HL-60 (cell line): ENCODE results near the gene SLC46A1.

Experiments used
- CTCF ChIP-seq: IDR thresholded peaks from one replicate; pipeline ENCODE4 v1.5.1; 2011; ENCODE audit warnings: low read length, control low read depth, inconsistent platforms; ENCODE audit not compliant: insufficient read depth
- GABPA ChIP-seq: IDR thresholded peaks from 2 replicates; pipeline ENCODE4 v1.6.1; 2012; ENCODE audit warnings: low read depth
- POLR2AphosphoS5 ChIP-seq: IDR thresholded peaks from 2 replicates; pipeline ENCODE4 v1.6.1; 2012; ENCODE audit warnings: low read depth
- REST ChIP-seq: IDR thresholded peaks from 2 replicates; pipeline ENCODE4 v1.6.1; 2012; ENCODE audit warnings: low read depth; ENCODE audit not compliant: insufficient replicate concordance
- SPI1 ChIP-seq: IDR thresholded peaks from 2 replicates; pipeline ENCODE4 v1.6.1; 2012; ENCODE audit warnings: low read depth, mild to moderate bottlenecking, borderline replicate concordance

- TF ChIP-seq CTCF (no peak), GABPA (no peak), POLR2AphosphoS5 (no peak; the same call in 1 of the 2 replicates), REST (no peak), SPI1 (no peak)
Measured at GRCh38 chr17:28347261-28347891, 58.6 kb downstream of the SLC46A1 start.
